Activated naive CD4-positive, alpha-beta T cell treated with anti-CD3 and anti-CD28 coated beads for 36 hours (primary cell): ENCODE data around the gene TARS3. TPM values are rescaled to one million over a fixed set of nuclear protein-coding genes. Genes with fewer than 3 reads are reported as not detected.
"Not testable (repeated sequence)": the region's sequence is repeated elsewhere in the genome, so short reads cannot be mapped to it uniquely, and the experiment has no call there.

ENCODE experiments used
- CTCF ChIA-PET: fragments of 350-600 bp; sonication (Branson Sonifier 250); formaldehyde crosslinking; loops from one replicate; lab custom pipeline; 2021; ENCODE audit warnings: antibody characterized with exemption; lab: Charles Lee
- DNase-seq: peaks from one replicate; pipeline ENCODE4 v3.0.0-alpha.2; 2020
- H3K27ac Mint-ChIP-seq: one replicate; pipeline ENCODE4 v1.8.0; 2021; ENCODE audit warnings: mild to moderate bottlenecking, mixed read lengths
- H3K27me3 Mint-ChIP-seq: one replicate; pipeline ENCODE4 v1.8.0; 2021; ENCODE audit warnings: low read depth, mixed read lengths
- H3K36me3 Mint-ChIP-seq: one replicate; pipeline ENCODE4 v1.8.0; 2021; ENCODE audit warnings: low read depth, mixed read lengths
- H3K4me1 Mint-ChIP-seq: one replicate; pipeline ENCODE4 v1.8.0; 2021; ENCODE audit warnings: low read depth, mixed read lengths
- H3K4me3 Mint-ChIP-seq: one replicate; pipeline ENCODE4 v1.8.0; 2021; ENCODE audit warnings: mild to moderate bottlenecking, moderate library complexity, mixed read lengths
- H3K9me3 Mint-ChIP-seq: one replicate; pipeline ENCODE4 v1.8.0; 2021; ENCODE audit warnings: mixed read lengths
- intact Hi-C: fragments of 100-400 bp; cut with micrococcal nuclease; formaldehyde crosslinking; loops from one replicate; pipeline ENCODE4 v1.15.1; 2023
- total RNA-seq, 2 experiments: library from RNA; stranded (reverse); gene quantifications; one replicate each; pipeline ENCODE4 v1.2.3, GENCODE V29; 2021

TARS3 gene
- total RNA-seq, 2 experiments from 2014 or later, result 6.9 to 8.0 TPM

GRCh38 chr15:101635944-101636727 lies 88.1 kb downstream of the TARS3 start:
- H3K27ac Mint-ChIP-seq, result no peak overlapping the region
- H3K27me3 Mint-ChIP-seq, result no peaks in the 10 kb centered on the region
- H3K9me3 Mint-ChIP-seq, result no peaks in the 10 kb centered on the region
- no peak overlapping the region for H3K4me3 Mint-ChIP-seq
- CTCF ChIA-PET, result interaction anchor here (1.3 kb wide), 1 partner anchor 134 kb away, joined by 5 read pairs; no protein-coding TSS in a partner anchor
- H3K36me3 Mint-ChIP-seq, result peaks cover 17% of the 10 kb centered on the region
- intact Hi-C loops, result no loop called here
- peaks cover 6% of the 10 kb centered on the region for H3K4me1 Mint-ChIP-seq
- DNase-seq, result no peak

DNA sequence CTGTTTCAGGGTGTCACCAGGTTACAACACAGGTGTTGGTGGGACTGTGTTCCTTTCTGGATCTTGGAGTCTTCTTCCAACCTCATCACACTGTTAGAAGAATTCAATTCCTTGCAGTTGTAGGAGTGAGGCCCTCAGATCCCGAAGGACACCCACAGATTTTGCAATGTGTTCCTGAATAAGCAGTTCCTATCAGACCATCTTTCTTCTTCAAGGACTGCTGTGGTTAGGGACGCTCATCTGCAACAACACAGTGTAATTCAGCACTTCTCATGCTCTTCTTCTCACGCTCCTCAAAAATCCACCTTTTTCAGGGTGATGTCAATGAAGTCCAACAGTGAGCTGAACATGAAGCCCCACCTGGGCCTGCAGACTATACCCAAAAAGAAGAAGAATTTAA lies 90.9 kb downstream of the TARS3 start:
- Mint-ChIP-seq H3K9me3 (no peaks in the 10 kb centered on the region), H3K4me1 (no peaks in the 10 kb centered on the region), H3K36me3 (peaks cover 4% of the 10 kb centered on the region), H3K4me3 (no peak overlapping the region), H3K27ac (no peak overlapping the region), H3K27me3 (no peaks in the 10 kb centered on the region)
- intact Hi-C loops, result no loop called here
- CTCF ChIA-PET, result no interaction called here
- no peak for DNase-seq

GRCh38 chr15:101626729-101627128 lies 97.5 kb downstream of the TARS3 start:
- H3K27me3 Mint-ChIP-seq, H3K4me3 Mint-ChIP-seq, H3K27ac Mint-ChIP-seq, intact Hi-C loops, DNase-seq, H3K9me3 Mint-ChIP-seq: not testable (repeated sequence)
- CTCF ChIA-PET, result interaction anchor here (0.7 kb wide), 1 partner anchor 60 kb away, joined by 5 read pairs; no protein-coding TSS in a partner anchor
- peaks cover 33% of the 10 kb centered on the region for H3K4me1 Mint-ChIP-seq
- peaks cover 21% of the 10 kb centered on the region for H3K36me3 Mint-ChIP-seq

DNA sequence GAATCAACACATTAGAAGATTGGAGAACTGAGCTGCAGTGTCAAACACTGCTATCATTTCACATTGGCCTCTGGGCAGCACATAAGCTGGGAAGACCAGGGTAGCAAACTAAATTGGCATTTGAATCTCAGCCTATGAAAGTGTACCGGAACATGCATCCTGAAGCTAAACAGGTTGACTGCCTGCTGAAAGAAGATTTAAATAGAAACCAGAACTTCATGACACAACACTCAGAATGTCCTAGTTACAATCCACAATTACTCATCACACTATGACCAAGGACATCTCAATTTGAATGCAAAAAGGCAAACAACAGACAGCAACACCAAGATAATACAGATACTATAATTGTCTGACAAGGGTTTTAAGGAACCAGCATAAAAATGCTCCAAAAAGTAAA lies 98.3 kb downstream of the TARS3 start:
- intact Hi-C loops, result no loop called here
- peaks cover 36% of the 10 kb centered on the region for H3K4me1 Mint-ChIP-seq
- H3K27me3 Mint-ChIP-seq, result no peaks in the 10 kb centered on the region
- H3K4me3 Mint-ChIP-seq, result no peak overlapping the region
- no peak for DNase-seq
- H3K9me3 Mint-ChIP-seq, result peaks cover 10% of the 10 kb centered on the region
- H3K36me3 Mint-ChIP-seq, result peaks cover 21% of the 10 kb centered on the region
- H3K27ac Mint-ChIP-seq, result no peak overlapping the region
- CTCF ChIA-PET, result interaction anchor here (0.7 kb wide), 1 partner anchor 59 kb away, joined by 5 read pairs; no protein-coding TSS in a partner anchor

- H3K27me3 Mint-ChIP-seq, result no peaks in the 10 kb centered on the region
- no peak for DNase-seq
- H3K36me3 Mint-ChIP-seq, result peaks cover 23% of the 10 kb centered on the region
- H3K9me3 Mint-ChIP-seq, result peaks cover 10% of the 10 kb centered on the region
- intact Hi-C loops, result no loop called here
- CTCF ChIA-PET, result interaction anchor here (1.3 kb wide), 1 partner anchor 123 kb away, joined by 4 read pairs; no protein-coding TSS in a partner anchor
- no peak overlapping the region for H3K27ac Mint-ChIP-seq
- H3K4me3 Mint-ChIP-seq, result no peak overlapping the region
- peaks cover 37% of the 10 kb centered on the region for H3K4me1 Mint-ChIP-seq
Measured at GRCh38 chr15:101625184-101625583, 99.1 kb downstream of the TARS3 start.

GRCh38 chr15:101623367-101624304 lies 100.6 kb downstream of the TARS3 start:
- no peak overlapping the region for H3K4me3 Mint-ChIP-seq
- peaks cover 10% of the 10 kb centered on the region for H3K9me3 Mint-ChIP-seq
- intact Hi-C loops, result no loop called here
- no peak overlapping the region for H3K27ac Mint-ChIP-seq
- no peak for DNase-seq
- no peaks in the 10 kb centered on the region for H3K27me3 Mint-ChIP-seq
- peaks cover 23% of the 10 kb centered on the region for H3K36me3 Mint-ChIP-seq
- peaks cover 37% of the 10 kb centered on the region for H3K4me1 Mint-ChIP-seq
- CTCF ChIA-PET, result interaction anchor here (1.4 kb wide), 1 partner anchor 18 kb away, joined by 5 read pairs; no protein-coding TSS in a partner anchor

GRCh38 chr15:101621961-101622360 lies 102.3 kb downstream of the TARS3 start:
- Mint-ChIP-seq H3K36me3 (peaks cover 23% of the 10 kb centered on the region), H3K27ac (no peak overlapping the region), H3K27me3 (no peaks in the 10 kb centered on the region), H3K4me3 (no peak overlapping the region), H3K4me1 (peaks cover 37% of the 10 kb centered on the region), H3K9me3 (peaks cover 10% of the 10 kb centered on the region)
- DNase-seq, result no peak
- CTCF ChIA-PET, result interaction anchor here (1.4 kb wide), 1 partner anchor 20 kb away, joined by 5 read pairs; no protein-coding TSS in a partner anchor
- intact Hi-C loops, result no loop called here

DNA sequence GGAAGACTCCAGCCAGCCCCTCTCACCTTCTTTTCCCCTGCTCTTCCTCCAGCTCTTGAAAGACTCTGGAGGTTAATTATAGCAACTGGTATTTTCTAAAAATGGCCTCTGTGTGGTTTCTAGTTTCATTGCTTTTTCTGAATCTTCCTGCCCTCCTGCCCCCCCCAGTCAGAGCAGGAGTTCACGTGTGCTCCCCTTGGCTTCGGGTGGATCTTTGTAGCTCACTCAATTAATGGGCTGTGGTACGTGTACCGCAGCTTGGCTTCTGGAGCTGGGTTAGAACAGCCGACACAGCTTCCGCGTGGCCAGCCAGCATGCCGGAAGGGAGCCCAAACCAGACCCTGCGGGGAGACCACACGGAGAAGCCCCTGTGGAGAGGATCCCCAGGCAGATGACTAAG lies 103.6 kb downstream of the TARS3 start:
- DNase-seq, result no peak
- CTCF ChIA-PET, result no interaction called here
- Mint-ChIP-seq H3K4me1 (peaks cover 33% of the 10 kb centered on the region), H3K27me3 (no peaks in the 10 kb centered on the region), H3K27ac (no peak overlapping the region), H3K9me3 (peaks cover 10% of the 10 kb centered on the region), H3K36me3 (peaks cover 17% of the 10 kb centered on the region), H3K4me3 (no peak overlapping the region)
- intact Hi-C loops, result no loop called here

DNA sequence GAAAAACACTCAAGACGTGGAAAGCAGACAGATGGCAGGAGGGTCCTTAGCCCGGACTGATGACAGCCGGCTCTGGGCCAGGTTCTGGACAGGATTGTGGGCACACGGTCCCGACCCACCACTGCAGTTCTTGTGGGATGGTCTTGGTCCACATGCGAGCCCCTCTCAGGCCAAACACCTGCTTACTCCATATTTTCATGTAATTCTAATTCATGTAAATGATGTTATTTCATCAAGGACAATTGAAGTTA lies 104.7 kb downstream of the TARS3 start:
- CTCF ChIA-PET, result no interaction called here
- intact Hi-C loops, result no loop called here
- H3K36me3 Mint-ChIP-seq, result peaks cover 14% of the 10 kb centered on the region

DNA sequence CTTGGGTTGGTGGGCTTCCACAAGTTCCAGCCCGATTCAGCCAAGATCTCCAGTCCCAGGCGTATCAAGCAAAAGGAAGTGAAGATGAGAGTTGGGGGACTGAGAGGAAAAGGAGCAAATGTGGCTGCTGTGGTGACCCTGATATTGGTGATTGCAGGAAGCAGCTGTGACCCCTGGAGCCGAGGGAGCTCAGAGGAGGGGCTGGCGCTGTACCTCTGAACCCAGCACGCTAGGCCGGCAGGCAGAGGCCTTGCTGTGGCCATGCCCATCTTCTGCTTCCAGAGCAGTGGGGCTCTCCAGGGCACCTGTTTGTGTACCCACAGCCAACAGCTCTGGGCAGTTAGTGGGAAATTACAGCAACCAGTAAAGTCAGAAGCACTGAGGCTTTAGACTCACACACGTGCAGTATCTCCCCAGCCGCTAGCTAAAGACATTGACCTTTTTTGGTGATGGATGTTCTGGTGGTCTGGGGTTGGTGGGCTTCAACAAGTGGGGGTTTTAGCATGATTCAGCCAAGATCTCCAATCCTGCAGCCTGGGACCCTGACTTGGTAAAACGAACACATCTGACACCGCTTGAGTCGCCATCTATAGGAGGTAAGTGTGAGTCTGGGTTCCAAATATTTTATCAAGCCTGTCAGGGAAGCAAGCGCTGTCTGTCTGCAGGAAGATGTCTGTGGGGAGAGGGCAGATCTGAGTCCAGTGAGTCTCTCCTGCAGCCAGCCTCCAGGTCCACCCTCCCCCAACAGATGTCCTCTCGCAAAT lies 105.2 kb downstream of the TARS3 start:
- peaks cover 23% of the 10 kb centered on the region for H3K4me1 Mint-ChIP-seq
- DNase-seq, result no peak
- peaks cover 9% of the 10 kb centered on the region for H3K9me3 Mint-ChIP-seq
- H3K27me3 Mint-ChIP-seq, result no peaks in the 10 kb centered on the region
- intact Hi-C loops, result no loop called here
- no peak overlapping the region for H3K4me3 Mint-ChIP-seq
- CTCF ChIA-PET, result interaction anchor here (0.7 to 1.8 kb wide), 2 partner anchors 22 to 77 kb away, joined by 6 to 7 read pairs; no protein-coding TSS in a partner anchor
- H3K36me3 Mint-ChIP-seq, result peaks cover 9% of the 10 kb centered on the region
- H3K27ac Mint-ChIP-seq, result no peak overlapping the region

More for the DNA sequence above, 104.7 kb downstream of the TARS3 start:
- DNase-seq, result no peak
- H3K4me3 Mint-ChIP-seq, result no peak overlapping the region
- peaks cover 28% of the 10 kb centered on the region for H3K4me1 Mint-ChIP-seq
- no peak overlapping the region for H3K27ac Mint-ChIP-seq
- no peaks in the 10 kb centered on the region for H3K27me3 Mint-ChIP-seq
- peaks cover 10% of the 10 kb centered on the region for H3K9me3 Mint-ChIP-seq

GRCh38 chr15:101618076-101618475 lies 106.2 kb downstream of the TARS3 start:
- Mint-ChIP-seq H3K4me3 (no peak overlapping the region), H3K36me3 (peaks cover 2% of the 10 kb centered on the region), H3K27me3 (no peaks in the 10 kb centered on the region), H3K9me3 (peaks cover under 1% of the 10 kb centered on the region), H3K4me1 (peaks cover 15% of the 10 kb centered on the region), H3K27ac (no peak overlapping the region)
- intact Hi-C loops, result no loop called here
- no peak for DNase-seq
- CTCF ChIA-PET, result interaction anchor here (0.6 to 1.8 kb wide), 3 partner anchors 23 to 105 kb away, joined by 3 to 7 read pairs (median 6); no protein-coding TSS in a partner anchor
